NCI-H1930 (cell line): Measurements from ENCODE around the gene TRPM3.

Experiments
- DNase-seq, 2 experiments: peaks; one replicate each; lab custom pipeline; 2025; lab: John Stamatoyannopoulos, UW

Gene TRPM3

DNA sequence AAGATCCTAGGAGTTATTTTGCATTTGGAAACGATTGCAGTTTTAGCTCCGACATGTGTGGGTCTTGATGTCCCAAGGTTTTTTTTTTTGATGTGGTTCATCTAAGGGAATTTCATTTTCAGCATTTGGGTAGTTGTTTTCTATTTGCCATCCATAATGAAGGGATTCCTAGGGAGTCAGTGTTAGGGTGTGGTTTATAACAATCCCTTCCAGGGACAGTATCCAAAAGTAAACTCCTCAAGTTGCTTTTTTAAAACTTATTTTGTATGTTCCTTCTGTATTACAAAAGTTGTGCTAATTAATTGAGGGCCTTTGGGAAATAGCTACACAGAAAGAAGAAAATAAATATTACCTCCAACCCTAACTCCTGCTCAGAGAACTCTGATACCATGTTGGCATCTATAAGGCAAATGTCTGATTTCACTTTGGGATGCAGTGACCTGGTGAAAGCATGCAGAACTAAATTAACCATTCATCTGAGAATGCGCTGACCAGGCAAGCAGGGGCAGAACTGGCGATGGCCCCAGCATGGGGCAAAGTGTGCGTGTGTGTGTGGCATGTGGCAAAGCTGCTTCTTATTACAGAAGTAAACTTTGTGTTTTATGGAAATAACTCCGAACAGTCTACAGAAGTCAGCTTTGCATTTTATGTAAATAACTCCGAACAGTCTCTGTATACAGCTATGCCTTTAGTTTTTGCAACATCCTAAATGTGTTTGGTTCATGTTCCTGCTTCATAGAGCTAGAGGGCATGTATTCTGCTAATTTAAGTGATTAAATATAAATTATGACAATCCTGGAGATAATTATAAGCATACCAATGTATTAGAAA, 237.2 kb downstream of the TRPM3 start:
- no peak for DNase-seq

DNA sequence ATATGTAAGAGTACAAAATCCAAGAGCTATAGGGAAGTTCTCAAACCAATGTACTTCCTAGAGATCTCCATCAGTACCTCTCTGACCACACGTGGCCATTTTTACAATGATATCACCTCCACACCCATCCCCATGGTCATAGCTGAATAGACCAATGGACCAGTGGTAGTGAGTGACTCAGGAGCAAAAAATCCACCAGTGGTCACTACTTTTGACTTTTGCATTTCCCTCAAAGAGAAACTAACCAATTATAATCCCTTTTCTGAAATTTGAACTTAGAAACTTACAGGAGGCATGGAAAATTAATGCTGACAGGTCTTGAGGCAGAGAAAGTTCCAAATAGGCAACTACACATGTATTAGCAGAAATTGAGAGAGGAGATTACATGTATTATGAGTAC, 238.4 kb downstream of the TRPM3 start:
- no peak for DNase-seq

GRCh38 chr9:70881333-70881732, 240.1 kb downstream of the TRPM3 start:
- DNase-seq, result no peak

DNA sequence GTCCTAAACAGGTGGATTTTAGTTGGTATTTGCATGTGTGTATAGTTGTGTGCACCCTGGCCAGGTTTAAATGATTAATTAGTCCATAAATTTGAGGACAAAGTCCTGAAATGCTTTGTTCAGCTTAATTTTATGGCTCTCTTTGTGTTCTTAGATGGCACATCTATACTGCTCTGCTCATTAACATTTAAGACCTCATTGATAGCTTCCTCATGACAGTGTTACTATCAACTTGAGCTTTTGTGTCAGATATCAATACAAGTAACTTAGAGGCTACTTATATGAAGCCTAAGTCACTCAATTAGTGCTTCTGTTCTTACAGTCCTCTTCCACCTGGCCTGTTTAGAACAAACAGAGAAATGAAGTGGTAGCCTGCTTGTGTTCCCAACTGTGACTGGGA, 240.9 kb downstream of the TRPM3 start:
- no peak for DNase-seq

GRCh38 chr9:70878576-70878975, 242.8 kb downstream of the TRPM3 start:
- DNase-seq, result no peak

GRCh38 chr9:70874451-70874850, 247.0 kb downstream of the TRPM3 start:
- DNase-seq, result no peak

- no peak for DNase-seq
These were observed 247.9 kb downstream of the TRPM3 start for GRCh38 chr9:70873506-70873905.

DNA sequence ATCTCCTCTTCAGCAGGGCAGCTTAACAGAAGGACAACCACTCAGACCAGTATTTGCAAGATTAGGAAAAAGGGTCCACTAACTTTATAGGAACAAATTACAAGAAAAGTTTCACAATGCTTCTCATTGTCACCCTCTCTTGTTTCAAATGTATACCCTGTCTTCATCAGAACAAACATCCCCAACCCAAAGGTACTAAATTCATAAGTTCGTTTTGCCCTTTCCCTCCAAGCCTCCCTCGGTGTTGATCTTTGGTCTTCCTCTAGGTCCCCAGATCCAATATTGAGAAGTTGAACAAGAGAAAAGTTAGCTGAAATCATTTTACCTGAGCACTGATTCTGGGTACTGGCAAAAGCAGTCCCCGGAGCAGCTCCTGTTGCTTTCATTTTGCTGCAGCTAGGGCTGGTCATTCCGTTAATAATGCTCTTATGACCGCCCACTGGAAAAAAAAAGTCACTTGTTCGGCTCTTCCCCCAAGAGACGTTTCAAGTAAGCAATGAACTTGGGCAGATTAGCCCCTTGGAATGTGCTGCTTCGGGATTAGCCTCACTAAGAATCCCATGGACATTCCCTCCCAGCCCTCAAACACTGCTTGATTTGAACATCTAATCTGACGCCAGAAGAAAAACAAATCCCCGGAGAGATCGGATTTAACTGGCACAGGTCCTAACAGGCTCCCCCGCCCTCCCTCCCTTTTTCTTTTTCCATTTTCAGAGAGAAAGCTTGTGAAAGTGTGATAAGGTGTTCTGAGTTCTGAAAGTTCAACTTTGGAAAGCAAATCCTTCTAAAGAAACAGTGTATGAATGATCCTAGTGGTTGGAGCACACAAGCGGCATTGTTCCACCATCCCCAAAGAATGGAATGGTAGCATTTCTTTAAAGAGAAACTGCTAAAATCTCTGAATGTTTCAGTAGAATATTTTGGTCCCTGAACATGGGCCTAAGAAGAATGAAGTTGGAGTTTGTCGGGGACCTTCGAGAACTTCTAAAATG, 252.5 kb downstream of the TRPM3 start:
- DNase-seq, result no peak

GRCh38 chr9:70868041-70868440, 253.4 kb downstream of the TRPM3 start:
- no peak for DNase-seq

- DNase-seq, result no peak
These were observed 255.9 kb downstream of the TRPM3 start for GRCh38 chr9:70865471-70865870.

DNA sequence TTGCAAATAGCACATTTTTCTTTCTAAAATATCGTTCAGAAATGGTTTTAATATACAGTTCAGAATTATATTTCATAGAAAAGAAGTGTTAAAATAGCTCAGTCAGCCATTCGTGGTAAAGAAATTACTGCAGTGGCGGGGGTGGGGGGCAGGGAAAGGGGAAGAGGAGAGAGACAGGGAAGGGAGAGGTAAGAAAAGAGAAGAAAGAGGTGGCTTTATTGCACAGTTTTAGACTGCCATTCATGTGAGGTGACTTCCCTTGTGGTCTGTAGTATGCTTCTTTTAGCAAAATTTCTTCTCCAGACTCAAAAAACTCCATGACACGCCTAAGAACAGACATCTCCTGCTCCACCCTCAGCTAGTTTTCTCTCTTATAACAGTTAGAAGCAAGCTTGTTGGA, 259.6 kb downstream of the TRPM3 start:
- DNase-seq, result no peak

- no peak for DNase-seq
These were observed 260.0 kb downstream of the TRPM3 start for GRCh38 chr9:70861376-70861775.

DNA sequence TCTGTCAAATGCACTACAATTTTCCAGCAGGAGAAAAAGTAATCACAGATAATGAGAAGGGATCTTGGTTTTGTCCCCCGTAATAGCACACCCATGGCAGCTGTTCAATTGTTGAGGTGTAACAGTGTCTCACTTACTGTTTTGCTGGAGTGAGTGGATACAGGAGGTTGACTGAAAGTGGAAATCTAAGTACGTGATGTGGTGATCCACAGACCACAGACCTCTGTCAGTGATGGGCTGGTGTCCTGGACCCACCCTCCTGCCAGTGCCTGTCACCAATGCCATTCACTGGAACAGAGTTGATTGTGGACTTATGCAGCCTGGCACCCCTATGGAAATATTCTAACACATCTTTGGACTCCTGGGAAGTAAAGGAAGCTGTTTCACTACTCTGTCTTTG, 261.7 kb downstream of the TRPM3 start:
- DNase-seq, result no peak

DNA sequence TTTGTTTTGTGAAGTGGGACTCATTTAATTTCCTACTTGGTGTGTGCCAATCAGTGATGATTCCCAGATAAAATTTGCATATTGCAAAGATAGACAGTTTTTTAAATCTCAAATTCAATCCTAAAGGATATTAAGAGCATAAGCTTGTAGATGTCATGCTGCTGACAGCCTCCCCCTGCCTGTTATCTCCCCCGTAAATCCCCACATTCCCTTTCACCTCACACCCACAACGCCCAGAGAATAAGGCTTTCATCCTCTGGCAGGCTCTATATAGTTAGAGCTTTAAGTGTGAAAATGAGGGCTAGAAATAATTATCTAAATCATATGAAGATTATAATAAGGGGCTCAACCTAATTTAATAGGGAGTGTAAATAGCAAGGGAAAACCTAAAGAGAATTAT, 265.0 kb downstream of the TRPM3 start:
- no peak for DNase-seq

DNA sequence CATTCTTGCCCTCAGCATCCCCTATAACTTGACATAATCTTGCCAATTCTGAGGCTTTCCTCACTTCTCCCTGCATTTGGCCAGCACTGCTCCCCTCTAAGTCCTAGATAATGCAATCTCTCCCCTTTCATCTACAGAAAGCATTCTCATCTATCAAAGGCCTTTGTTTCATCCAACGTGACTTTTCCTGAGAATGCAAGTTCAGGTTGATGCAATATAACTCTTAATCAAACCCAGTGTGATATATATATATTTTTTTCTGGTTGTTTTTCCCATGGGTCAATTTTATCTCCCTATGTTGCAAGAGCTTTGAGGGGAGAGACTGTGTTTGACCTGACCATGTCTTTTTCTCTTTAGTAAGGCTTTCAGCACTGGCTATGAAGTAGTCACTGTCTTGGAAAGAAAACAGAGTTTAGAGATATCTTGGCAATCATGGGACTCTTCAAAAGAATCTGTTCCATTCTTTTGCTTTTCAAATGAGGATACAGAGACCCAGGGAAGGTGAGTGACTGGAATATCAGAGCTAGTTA, 268.6 kb downstream of the TRPM3 start:
- DNase-seq, result no peak

GRCh38 chr9:70840266-70840665, 281.2 kb downstream of the TRPM3 start:
- DNase-seq, result no peak

DNA sequence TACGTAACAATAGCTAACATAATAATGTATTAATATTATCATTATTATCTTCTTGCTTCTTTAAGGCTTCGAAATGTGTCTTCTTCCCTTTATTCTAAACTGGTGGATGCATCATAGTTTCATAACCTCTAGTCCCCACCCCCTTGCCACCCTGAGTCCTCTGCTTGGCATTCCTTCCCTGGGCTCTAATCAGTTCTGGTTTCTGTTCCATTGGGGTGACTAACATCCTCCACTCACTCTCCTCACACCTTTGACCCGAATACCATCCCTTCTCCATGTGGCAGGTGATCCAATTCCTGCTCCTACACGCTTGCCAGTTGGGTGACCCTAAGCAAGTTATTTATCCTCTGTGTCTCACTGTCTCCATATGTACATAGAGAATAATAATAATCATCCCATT, 286.1 kb downstream of the TRPM3 start:
- no peak for DNase-seq

GRCh38 chr9:70832492-70832891, 288.9 kb downstream of the TRPM3 start:
- no peak for DNase-seq

- DNase-seq, result no peak
These were observed 290.8 kb downstream of the TRPM3 start for GRCh38 chr9:70830618-70831017.

DNA sequence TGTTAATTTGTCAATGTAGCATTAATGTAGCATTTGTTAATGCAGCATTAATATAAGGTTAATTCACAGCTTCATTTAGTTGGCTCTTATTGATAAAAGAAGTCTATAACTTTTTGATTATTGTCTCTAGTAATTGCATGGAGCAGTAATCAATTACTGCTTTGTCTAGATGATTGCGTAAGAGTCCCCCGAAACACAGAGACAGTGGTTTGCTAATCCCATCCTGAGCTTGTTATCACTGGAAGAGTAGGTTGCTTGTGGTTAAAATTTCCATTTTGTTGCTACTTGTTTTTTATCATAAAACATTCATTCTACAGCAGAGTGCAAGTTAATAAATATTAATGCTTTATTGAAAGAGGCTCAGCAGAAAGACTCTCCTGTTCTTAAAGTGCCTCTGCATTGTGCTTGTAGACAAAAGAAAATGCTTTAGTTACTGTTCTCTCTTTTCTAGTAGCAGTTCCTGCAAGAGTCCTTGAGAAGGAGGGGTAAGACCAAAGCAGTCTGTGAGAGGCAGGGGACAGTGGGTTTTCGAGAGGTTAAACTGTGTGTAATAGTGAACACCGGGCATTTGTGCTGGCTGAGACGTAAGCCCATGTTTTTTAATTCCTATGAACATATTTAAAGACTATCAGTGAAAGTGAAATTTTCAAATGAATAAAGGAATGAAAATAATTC, 291.7 kb downstream of the TRPM3 start:
- DNase-seq, result no peak

DNA sequence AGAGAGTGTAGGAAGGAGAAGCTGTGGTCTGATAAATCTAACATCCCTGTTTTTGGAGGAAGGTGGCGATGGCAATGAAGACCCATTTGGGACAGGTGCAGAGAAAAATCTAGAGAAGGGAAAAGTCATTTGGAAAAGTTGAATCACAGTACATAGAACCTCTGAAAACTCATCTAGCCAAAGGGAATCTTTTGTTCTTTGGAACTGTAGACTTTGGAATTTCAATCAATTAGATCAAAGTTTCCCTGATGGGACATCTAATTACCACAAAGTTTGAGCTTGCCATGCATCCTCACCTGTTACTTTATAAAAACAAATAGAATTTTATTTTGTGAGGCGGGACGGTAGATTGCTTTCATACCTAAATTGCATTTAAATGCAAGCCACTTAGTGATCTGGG, 294.9 kb downstream of the TRPM3 start:
- DNase-seq, result no peak

- no peak for DNase-seq
These were observed 298.1 kb downstream of the TRPM3 start for GRCh38 chr9:70823284-70823683.
